OCI-LY7 (cell line): ENCODE measurements around the gene COL17A1. TPM values are rescaled to one million over a fixed set of nuclear protein-coding genes. Genes with fewer than 3 reads are reported as not detected.

Source experiments
- BruUV-seq: library from RNA; stranded (reverse); fragments of 400-500 nt; replicated peaks from 2 replicates; lab custom pipeline; 2021; lab: Mats Ljungman, UMichigan
- CTCF ChIA-PET: fragments of 300-600 bp; sonication (Branson Sonifier 250); formaldehyde crosslinking; loops from one replicate; lab custom pipeline; 2022; ENCODE audit warnings: antibody characterized with exemption; ENCODE audit not compliant: unreplicated experiment; lab: Charles Lee
- POLR2A ChIA-PET: fragments of 300-600 bp; sonication (Branson Sonifier 250); formaldehyde crosslinking; loops from one replicate; lab custom pipeline; 2022; ENCODE audit warnings: antibody characterized with exemption; lab: Charles Lee
- DNase-seq: peaks from one replicate; pipeline ENCODE4 v3.0.0-alpha.2; 2015; ENCODE audit warnings: low spot score
- H2AFZ ChIP-seq: fragments of 200-600 bp; sonication (generic), shearing (Covaris generic); 2 replicates; pipeline ENCODE4 v1.6.1; 2014; ENCODE audit warnings: mild to moderate bottlenecking, antibody characterized with exemption, low read length, moderate library complexity
- H3K27ac ChIP-seq: fragments of 200-600 bp; sonication (generic); 2 replicates; pipeline ENCODE4 v1.5.1; 2014; ENCODE audit warnings: mixed run types, low read depth, mild to moderate bottlenecking, moderate library complexity, low read length, inconsistent platforms; ENCODE audit not compliant: poor library complexity, severe bottlenecking
- H3K36me3 ChIP-seq: fragments of 200-600 bp; sonication (generic); 2 replicates; pipeline ENCODE4 v1.6.1; 2014; ENCODE audit warnings: mild to moderate bottlenecking, antibody characterized with exemption, low read length, moderate library complexity, mixed read lengths; ENCODE audit not compliant: insufficient read depth
- H3K4me1 ChIP-seq: fragments of 200-600 bp; sonication (generic); 2 replicates; pipeline ENCODE4 v1.5.1; 2014; ENCODE audit warnings: mild to moderate bottlenecking, low read length; ENCODE audit not compliant: insufficient read depth, poor library complexity, severe bottlenecking
- H3K4me2 ChIP-seq: fragments of 200-600 bp; sonication (generic); 2 replicates; pipeline ENCODE4 v1.6.1; 2014; ENCODE audit warnings: mild to moderate bottlenecking, low read length
- H3K4me3 ChIP-seq: fragments of 200-600 bp; sonication (generic); 2 replicates; pipeline ENCODE4 v1.5.1; 2014; ENCODE audit warnings: mild to moderate bottlenecking, low read depth, low read length; ENCODE audit not compliant: poor library complexity, severe bottlenecking
- H3K79me2 ChIP-seq: fragments of 200-600 bp; sonication (generic); 2 replicates; pipeline ENCODE4 v1.6.1; 2016; ENCODE audit warnings: low read depth, mild to moderate bottlenecking, low read length, moderate library complexity, mixed read lengths; ENCODE audit not compliant: insufficient read depth
- H3K9me2 ChIP-seq: fragments of 200-600 bp; sonication (generic); 2 replicates; pipeline ENCODE4 v1.6.1; 2016; ENCODE audit warnings: mild to moderate bottlenecking, low read length, mixed read lengths; ENCODE audit not compliant: insufficient read depth
- H3K9me3 ChIP-seq: fragments of 200-600 bp; sonication (generic); 2 replicates; pipeline ENCODE4 v1.6.1; 2014; ENCODE audit warnings: mild to moderate bottlenecking, mixed run types, low read length, mixed read lengths
- H4K20me1 ChIP-seq: fragments of 200-600 bp; sonication (generic); 2 replicates; pipeline ENCODE4 v1.6.1; 2014; ENCODE audit warnings: mild to moderate bottlenecking, antibody characterized with exemption, low read length, moderate library complexity, mixed read lengths; ENCODE audit not compliant: insufficient read depth
- EZH2phosphoT487 ChIP-seq: fragments of 200-600 bp; sonication (generic); IDR thresholded peaks from 2 replicates; pipeline ENCODE4 v1.6.1; 2018; ENCODE audit warnings: low read depth, borderline replicate concordance, mild to moderate bottlenecking, mixed run types, antibody characterized with exemption, low read length, moderate library complexity, mixed read lengths
- intact Hi-C: fragments of 100-400 bp; cut with micrococcal nuclease; formaldehyde crosslinking; loops from one replicate; pipeline ENCODE4 v1.10.0; 2022; ENCODE audit not compliant: unreplicated experiment
- total RNA-seq, 2 experiments: library from RNA; depleted of rRNA in 1 of 2; stranded (reverse); fragments of >200 nt in 1 of 2; shearing (Covaris generic) in 1 of 2; gene quantifications; 2 replicates each; pipeline ENCODE4 v1.2.3, GENCODE V29; 2014 to 2022
- TF ChIP-seq, protein P1 (sequence below): fragments of 200-600 bp; sonication (generic); conservative IDR thresholded peaks from 2 replicates; pipeline ENCODE4 v1.5.1; 2014; ENCODE audit warnings: mild to moderate bottlenecking, antibody characterized with exemption, low read length, moderate library complexity, mixed read lengths

The COL17A1 gene
- total RNA-seq, 2 experiments from 2014 or later = 0.17 TPM; not detected in 1

DNA sequence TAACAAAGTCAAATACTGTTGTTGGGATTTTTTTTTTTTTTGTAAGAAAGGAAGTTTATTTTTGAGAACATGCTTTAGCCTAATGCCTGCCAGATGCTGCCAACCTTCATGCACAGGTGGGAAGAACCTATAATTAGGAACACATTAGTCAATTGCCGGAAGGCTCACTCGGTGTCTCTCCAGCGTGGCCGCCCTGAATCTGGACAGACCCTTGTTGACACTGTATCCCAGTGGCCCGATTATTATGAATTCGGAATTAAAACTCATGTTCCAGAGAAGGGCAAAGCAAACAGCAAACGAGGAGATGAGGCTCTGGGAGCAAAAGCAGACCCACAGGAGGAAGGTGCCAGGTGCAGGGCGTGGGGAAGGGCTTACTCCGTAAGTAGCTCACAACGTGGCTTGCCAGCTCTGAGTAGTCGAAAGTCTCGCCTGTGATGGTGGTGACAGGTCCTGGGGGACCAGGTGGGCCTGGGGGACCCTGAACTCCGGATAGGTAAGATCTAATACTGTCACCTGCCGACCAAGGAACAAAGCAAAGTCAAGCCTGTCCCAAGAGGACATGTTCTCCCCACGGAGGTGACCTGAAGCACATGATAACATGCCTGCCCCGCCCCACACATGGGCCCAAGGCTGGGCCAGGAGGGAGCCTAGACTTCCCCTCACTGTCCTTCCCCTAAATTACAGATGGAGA lies 48.3 kb downstream of the COL17A1 start:
- Histone ChIP-seq H3K9me3 (no peaks in the 10 kb centered on the region), H3K4me1 (no peaks in the 10 kb centered on the region), H4K20me1 (no peaks in the 10 kb centered on the region), H3K36me3 (no peaks in the 10 kb centered on the region), H3K9me2 (no peaks in the 10 kb centered on the region), H2AFZ (no peak overlapping the region), H3K4me2 (no peak overlapping the region), H3K27ac (no peak overlapping the region), H3K79me2 (no peaks in the 10 kb centered on the region), H3K4me3 (no peak overlapping the region)
- POLR2A ChIA-PET = interaction anchor here (0.6 kb wide), 1 partner anchor 76 kb away, joined by 3 read pairs; no protein-coding TSS in a partner anchor
- no peak for TF ChIP-seq EZH2phosphoT487
- TF ChIP-seq, protein P1, sequence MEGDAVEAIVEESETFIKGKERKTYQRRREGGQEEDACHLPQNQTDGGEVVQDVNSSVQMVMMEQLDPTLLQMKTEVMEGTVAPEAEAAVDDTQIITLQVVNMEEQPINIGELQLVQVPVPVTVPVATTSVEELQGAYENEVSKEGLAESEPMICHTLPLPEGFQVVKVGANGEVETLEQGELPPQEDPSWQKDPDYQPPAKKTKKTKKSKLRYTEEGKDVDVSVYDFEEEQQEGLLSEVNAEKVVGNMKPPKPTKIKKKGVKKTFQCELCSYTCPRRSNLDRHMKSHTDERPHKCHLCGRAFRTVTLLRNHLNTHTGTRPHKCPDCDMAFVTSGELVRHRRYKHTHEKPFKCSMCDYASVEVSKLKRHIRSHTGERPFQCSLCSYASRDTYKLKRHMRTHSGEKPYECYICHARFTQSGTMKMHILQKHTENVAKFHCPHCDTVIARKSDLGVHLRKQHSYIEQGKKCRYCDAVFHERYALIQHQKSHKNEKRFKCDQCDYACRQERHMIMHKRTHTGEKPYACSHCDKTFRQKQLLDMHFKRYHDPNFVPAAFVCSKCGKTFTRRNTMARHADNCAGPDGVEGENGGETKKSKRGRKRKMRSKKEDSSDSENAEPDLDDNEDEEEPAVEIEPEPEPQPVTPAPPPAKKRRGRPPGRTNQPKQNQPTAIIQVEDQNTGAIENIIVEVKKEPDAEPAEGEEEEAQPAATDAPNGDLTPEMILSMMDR = no peak
- intact Hi-C loops = no loop called here
- no peak for DNase-seq
- BruUV-seq = no TSS peak
- CTCF ChIA-PET = no interaction called here

DNA sequence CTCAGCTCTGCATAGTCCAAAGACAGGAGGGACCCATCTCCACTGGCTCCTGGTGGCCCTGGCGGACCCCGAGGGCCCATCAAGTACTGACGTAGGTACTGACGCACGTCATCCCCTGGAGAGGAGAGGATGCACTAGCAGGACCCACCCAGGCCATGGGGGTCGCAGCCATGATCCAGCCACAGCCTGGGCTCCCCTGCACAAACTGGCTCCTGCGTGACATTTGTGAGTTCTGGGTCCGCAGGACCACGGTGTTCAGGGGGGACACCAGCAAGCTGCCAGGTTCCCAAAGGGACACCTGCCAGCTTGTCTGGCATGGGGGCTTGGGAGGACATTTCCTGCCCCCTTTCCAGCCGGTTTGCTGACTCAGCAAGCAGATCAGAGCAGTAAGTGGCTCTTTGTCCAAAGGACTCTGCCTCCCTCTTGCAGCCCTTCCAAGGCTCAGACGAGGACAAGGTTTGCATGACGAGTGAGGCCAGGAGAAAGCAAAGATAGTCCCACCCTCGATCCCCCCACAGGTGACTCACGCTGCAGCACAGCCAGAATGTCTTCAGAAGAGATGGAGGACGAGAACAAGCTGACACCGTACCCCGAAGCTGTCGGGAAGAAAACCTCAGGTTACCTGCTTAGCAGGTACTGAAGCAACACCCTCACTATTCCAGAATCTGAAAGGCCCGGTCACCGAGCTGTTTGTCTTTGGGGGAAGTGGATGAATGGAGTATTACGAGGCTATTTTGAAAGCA lies 49.0 kb downstream of the COL17A1 start:
- no peak overlapping the region for H2AFZ ChIP-seq
- CTCF ChIA-PET = no interaction called here
- no peaks in the 10 kb centered on the region for H3K36me3 ChIP-seq
- BruUV-seq = no TSS peak
- H3K4me3 ChIP-seq = no peak overlapping the region
- no peak for DNase-seq
- no peak overlapping the region for H3K27ac ChIP-seq
- no peak overlapping the region for H3K4me2 ChIP-seq
- H3K4me1 ChIP-seq = no peaks in the 10 kb centered on the region
- POLR2A ChIA-PET = interaction anchor here (0.5 to 0.6 kb wide), 2 partner anchors 77 to 154 kb away, joined by 3 to 5 read pairs; no protein-coding TSS in a partner anchor
- H4K20me1 ChIP-seq = no peaks in the 10 kb centered on the region
- no peak for TF ChIP-seq EZH2phosphoT487
- TF ChIP-seq, protein P1 = no peak
- H3K79me2 ChIP-seq = no peaks in the 10 kb centered on the region
- H3K9me2 ChIP-seq = no peaks in the 10 kb centered on the region
- intact Hi-C loops = no loop called here
- H3K9me3 ChIP-seq = no peaks in the 10 kb centered on the region

DNA sequence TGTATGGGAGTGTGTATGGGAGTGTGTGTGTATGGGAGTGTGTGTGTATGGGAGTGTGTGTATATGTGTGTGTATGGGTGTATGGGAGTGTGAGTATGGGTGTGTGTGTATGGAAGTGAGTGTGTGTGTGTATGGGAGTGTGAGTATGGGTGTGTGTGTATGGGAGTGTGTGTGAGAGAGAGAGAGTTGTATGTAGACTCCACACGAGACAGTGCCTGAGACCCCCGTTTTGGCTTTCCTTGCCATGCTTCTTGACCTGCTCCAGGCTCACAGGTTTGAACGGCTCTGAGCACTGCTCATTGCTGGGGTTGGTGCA lies 49.7 kb downstream of the COL17A1 start:
- BruUV-seq = no TSS peak

More for the DNA sequence above, 49.7 kb downstream of the COL17A1 start:
- no peak for DNase-seq
- H3K9me3 ChIP-seq = no peaks in the 10 kb centered on the region
- no peaks in the 10 kb centered on the region for H3K36me3 ChIP-seq
- H4K20me1 ChIP-seq = no peaks in the 10 kb centered on the region
- intact Hi-C loops = no loop called here
- no peak overlapping the region for H3K27ac ChIP-seq
- POLR2A ChIA-PET = no interaction called here
- no peaks in the 10 kb centered on the region for H3K4me1 ChIP-seq
- no peak overlapping the region for H2AFZ ChIP-seq
- no peak overlapping the region for H3K4me2 ChIP-seq
- TF ChIP-seq, protein P1 = no peak
- no peak for TF ChIP-seq EZH2phosphoT487
- no peaks in the 10 kb centered on the region for H3K9me2 ChIP-seq
- H3K4me3 ChIP-seq = no peak overlapping the region
- no peaks in the 10 kb centered on the region for H3K79me2 ChIP-seq
- CTCF ChIA-PET = no interaction called here
